Panc1 (cell line): ENCODE measurements around the gene CLDN1.

Experiments used
- CTCF ChIP-seq: fragments of 450-650 bp; IDR thresholded peaks from 2 replicates; pipeline ENCODE4 v1.5.1; 2017; ENCODE audit warnings: mild to moderate bottlenecking
- POLR2AphosphoS5 ChIP-seq: IDR thresholded peaks from 2 replicates; pipeline ENCODE4 v1.6.1; 2012; ENCODE audit warnings: mild to moderate bottlenecking, low read depth, low read length, moderate library complexity
- REST ChIP-seq, 2 experiments: IDR thresholded peaks; 2 replicates each; pipeline ENCODE4 v1.6.1; 2011 to 2012; ENCODE audit warnings: low read depth in 2 of 2, control low read depth in 1 of 2, low read length in 1 of 2, mild to moderate bottlenecking in 1 of 2, moderate library complexity in 1 of 2; ENCODE audit not compliant: insufficient read depth in 1 of 2

DNA sequence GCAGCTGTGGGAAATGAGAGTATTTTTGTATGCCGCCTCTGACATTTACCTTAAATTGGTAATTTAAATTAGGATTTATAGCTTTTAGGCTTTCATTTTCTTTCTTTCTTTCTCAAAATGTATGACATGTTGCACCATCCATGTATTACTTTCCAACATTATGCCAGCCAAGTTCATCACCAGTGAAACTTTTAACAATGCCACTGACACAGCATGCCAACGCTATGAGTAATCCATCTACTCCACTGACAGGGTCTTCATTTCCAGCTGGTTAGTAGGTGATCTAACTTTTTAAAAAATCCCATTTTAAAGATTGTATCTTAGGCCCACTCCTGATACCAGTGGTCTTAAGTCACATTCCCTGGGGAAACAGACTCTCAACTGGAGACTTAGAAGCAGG lies 43.9 kb upstream of the CLDN1 start:
- TF ChIP-seq CTCF (no peak), REST (IDR thresholded peaks at IDR 0.05; ENCODE audit: insufficient read depth in 1 of 2, low read depth in 2 of 2, low read length in 1 of 2) (no peak), POLR2AphosphoS5 (no peak)
